Measurements from ENCODE around the gene TLCD3B. TPM values are rescaled to one million over a fixed set of nuclear protein-coding genes. Genes with fewer than 3 reads are reported as not detected.

TLCD3B gene
- total RNA-seq, 8 experiments from 2014 or later: 0.56 to 27.1 (median 10.3) TPM

- Histone ChIP-seq H3K4me3 (no peak overlapping the region), H3K4me1 (replicated peaks in 1 of 2) (no peaks in the 10 kb centered on the region), H3K27ac (no peak overlapping the region)
- ATAC-seq (replicated peaks in 6 of 8): no peak
- in situ Hi-C loops (cut with MboI; ENCODE audit: low pct_unique_long_range_greater_than_20kb in 2 of 9, low sequenced_read_pairs in 9 of 9, unreplicated experiment in 9 of 9): no loop called here
- WGBS, 10 experiments: 79 to 100% (median 86%) methylated on average over 1 to 7 of the region's 17 CpGs; no CpG with 5 or more reads in 5 of the 10 experiments
Measured at GRCh38 chr16:29988346-29989075, 42.6 kb downstream of the TLCD3B start.

GRCh38 chr16:29987371-29988085 lies 43.5 kb downstream of the TLCD3B start:
- H3K27ac ChIP-seq: no peak overlapping the region
- 100% methylated on average over 1 to 5 of the region's 35 CpGs; no CpG with 5 or more reads in 8 of the 10 experiments for WGBS, 10 experiments
- no peaks in the 10 kb centered on the region for H3K4me1 ChIP-seq (replicated peaks in 1 of 2)

GRCh38 chr16:29986931-29987330 lies 44.1 kb downstream of the TLCD3B start:
- no peak for ATAC-seq (replicated peaks in 6 of 8)
- WGBS, 10 experiments: 89 to 100% methylated on average over 1 to 3 of the region's 5 CpGs; no CpG with 5 or more reads in 8 of the 10 experiments
- Histone ChIP-seq H3K27ac (no peak overlapping the region), H3K4me1 (replicated peaks in 1 of 2) (no peaks in the 10 kb centered on the region), H3K4me3 (no peak overlapping the region)
- in situ Hi-C loops (cut with MboI; ENCODE audit: low pct_unique_long_range_greater_than_20kb in 2 of 9, low sequenced_read_pairs in 9 of 9, unreplicated experiment in 9 of 9): no loop called here

More at GRCh38 chr16:29987371-29988085, 43.5 kb downstream of the TLCD3B start:
- H3K4me3 ChIP-seq: no peak overlapping the region
- in situ Hi-C loops (cut with MboI; ENCODE audit: low pct_unique_long_range_greater_than_20kb in 2 of 9, low sequenced_read_pairs in 9 of 9, unreplicated experiment in 9 of 9): no loop called here
- ATAC-seq (replicated peaks in 6 of 8): no peak

GRCh38 chr16:29986231-29986630 lies 44.8 kb downstream of the TLCD3B start:
- 87 to 100% (median 99%) methylated on average over 3 to 6 of the region's 20 CpGs; no CpG with 5 or more reads in 6 of the 10 experiments for WGBS, 10 experiments
- in situ Hi-C loops (cut with MboI; ENCODE audit: low pct_unique_long_range_greater_than_20kb in 2 of 9, low sequenced_read_pairs in 9 of 9, unreplicated experiment in 9 of 9): no loop called here
- Histone ChIP-seq H3K4me1 (replicated peaks in 1 of 2) (no peaks in the 10 kb centered on the region), H3K27ac (no peak overlapping the region), H3K4me3 (no peak overlapping the region)
- ATAC-seq (replicated peaks in 6 of 8): no peak

GRCh38 chr16:29985271-29985811 lies 45.7 kb downstream of the TLCD3B start:
- no peaks in the 10 kb centered on the region for H3K4me1 ChIP-seq (replicated peaks in 1 of 2)
- no peak overlapping the region for H3K4me3 ChIP-seq
- WGBS, 10 experiments: 80 to 100% (median 99%) methylated on average over 1 to 9 of the region's 28 CpGs; no CpG with 5 or more reads in 3 of the 10 experiments
- no peak overlapping the region for H3K27ac ChIP-seq
- in situ Hi-C loops (cut with MboI; ENCODE audit: low pct_unique_long_range_greater_than_20kb in 2 of 9, low sequenced_read_pairs in 9 of 9, unreplicated experiment in 9 of 9): no loop called here
- ATAC-seq (replicated peaks in 6 of 8): no peak

- Histone ChIP-seq H3K27ac (no peak overlapping the region), H3K4me3 (no peak overlapping the region), H3K4me1 (replicated peaks in 1 of 2) (no peaks in the 10 kb centered on the region)
- in situ Hi-C loops (cut with MboI; ENCODE audit: low pct_unique_long_range_greater_than_20kb in 2 of 9, low sequenced_read_pairs in 9 of 9, unreplicated experiment in 9 of 9): no loop called here
- no peak for ATAC-seq (replicated peaks in 6 of 8)
- WGBS, 10 experiments: 76 to 100% (median 87%) methylated on average over 1 to 4 of the region's 5 CpGs; no CpG with 5 or more reads in 1 of the 10 experiments
Measured at GRCh38 chr16:29984764-29985147, 46.3 kb downstream of the TLCD3B start.

GRCh38 chr16:29984137-29984763 lies 46.8 kb downstream of the TLCD3B start:
- in situ Hi-C loops (cut with MboI; ENCODE audit: low pct_unique_long_range_greater_than_20kb in 2 of 9, low sequenced_read_pairs in 9 of 9, unreplicated experiment in 9 of 9): no loop called here
- Histone ChIP-seq H3K27ac (no peak overlapping the region), H3K4me1 (replicated peaks in 1 of 2) (no peaks in the 10 kb centered on the region), H3K4me3 (no peak overlapping the region)
- no peak for ATAC-seq (replicated peaks in 6 of 8)
- 42 to 100% (median 100%) methylated on average over 1 to 3 of the region's 6 CpGs; no CpG with 5 or more reads in 4 of the 10 experiments for WGBS, 10 experiments

- 40 to 100% (median 90%) methylated on average over 1 to 12 of the region's 12 CpGs; no CpG with 5 or more reads in 5 of the 10 experiments for WGBS, 10 experiments
- Histone ChIP-seq H3K27ac (no peak overlapping the region), H3K4me1 (replicated peaks in 1 of 2) (no peaks in the 10 kb centered on the region), H3K4me3 (no peak overlapping the region)
- in situ Hi-C loops (cut with MboI; ENCODE audit: low pct_unique_long_range_greater_than_20kb in 2 of 9, low sequenced_read_pairs in 9 of 9, unreplicated experiment in 9 of 9): no loop called here
- ATAC-seq (replicated peaks in 6 of 8): no peak
Measured at GRCh38 chr16:29983420-29984136, 47.5 kb downstream of the TLCD3B start.

GRCh38 chr16:29982560-29983419 lies 48.3 kb downstream of the TLCD3B start:
- Histone ChIP-seq H3K4me1 (replicated peaks in 1 of 2) (no peaks in the 10 kb centered on the region), H3K27ac (no peak overlapping the region), H3K4me3 (no peak overlapping the region)
- ATAC-seq (replicated peaks in 6 of 8): peak in 1 of 8 experiments; percentile 14
- 20 to 100% (median 95%) methylated on average over 1 to 11 of the region's 24 CpGs; no CpG with 5 or more reads in 5 of the 10 experiments for WGBS, 10 experiments
- in situ Hi-C loops (cut with MboI; ENCODE audit: low pct_unique_long_range_greater_than_20kb in 2 of 9, low sequenced_read_pairs in 9 of 9, unreplicated experiment in 9 of 9): no loop called here

- H3K4me3 ChIP-seq: no peak overlapping the region
- H3K4me1 ChIP-seq (replicated peaks in 1 of 2): peaks cover 21% of the 10 kb centered on the region in 2 donors
- no peak for ATAC-seq (replicated peaks in 6 of 8)
- in situ Hi-C loops (cut with MboI; ENCODE audit: low pct_unique_long_range_greater_than_20kb in 2 of 9, low sequenced_read_pairs in 9 of 9, unreplicated experiment in 9 of 9): no loop called here
- no peak overlapping the region for H3K27ac ChIP-seq
- 67 to 100% (median 99%) methylated on average over 1 to 8 of the region's 9 CpGs; no CpG with 5 or more reads in 3 of the 10 experiments for WGBS, 10 experiments
Measured at GRCh38 chr16:29978564-29979270, 52.4 kb downstream of the TLCD3B start.

GRCh38 chr16:29978081-29978480 lies 53.0 kb downstream of the TLCD3B start:
- ATAC-seq (replicated peaks in 6 of 8): no peak
- Histone ChIP-seq H3K27ac (no peak overlapping the region), H3K4me1 (replicated peaks in 1 of 2) (peaks cover 21% of the 10 kb centered on the region in 2 donors), H3K4me3 (no peak overlapping the region)
- 91 to 100% methylated on average over 1 to 3 of the region's 9 CpGs; no CpG with 5 or more reads in 8 of the 10 experiments for WGBS, 10 experiments
- in situ Hi-C loops (cut with MboI; ENCODE audit: low pct_unique_long_range_greater_than_20kb in 2 of 9, low sequenced_read_pairs in 9 of 9, unreplicated experiment in 9 of 9): no loop called here
